Neural progenitor cell (in vitro differentiated cells): Measurements from ENCODE around the gene CAMK1D. TPM values are rescaled to one million over a fixed set of nuclear protein-coding genes. Genes with fewer than 3 reads are reported as not detected.
A peak's percentile ranks its signal among the peaks of the same experiment; 100 is the strongest.

ENCODE experiments used
- DNase-seq: peaks from one replicate; pipeline ENCODE4 v3.0.0-alpha.2; 2016; ENCODE audit warnings: low spot score
- H2AFZ ChIP-seq: fragments of 200-600 bp; sonication (generic); replicated peaks from 2 replicates; pipeline ENCODE4 v1.6.1; 2016; ENCODE audit warnings: antibody characterized with exemption
- H3F3A ChIP-seq: fragments of 200-600 bp; sonication (generic); 2 replicates; pipeline ENCODE4 v1.6.1; 2016; ENCODE audit warnings: antibody characterized with exemption, low read depth
- H3K27ac ChIP-seq: fragments of 200-600 bp; sonication (generic); 2 replicates; pipeline ENCODE4 v1.5.1; 2016; ENCODE audit warnings: mild to moderate bottlenecking
- H3K27me3 ChIP-seq: fragments of 200-600 bp; sonication (generic); 2 replicates; pipeline ENCODE4 v1.6.1; 2016; ENCODE audit warnings: mild to moderate bottlenecking, moderate library complexity
- H3K36me3 ChIP-seq: fragments of 200-600 bp; sonication (generic); 2 replicates; pipeline ENCODE4 v1.5.1; 2016
- H3K4me1 ChIP-seq: fragments of 200-600 bp; sonication (generic); 2 replicates; pipeline ENCODE4 v1.6.1; 2016; ENCODE audit warnings: mixed run types
- H3K4me2 ChIP-seq: fragments of 200-600 bp; sonication (generic); 2 replicates; pipeline ENCODE4 v1.6.1; 2016
- H3K4me3 ChIP-seq: fragments of 200-600 bp; sonication (generic); 2 replicates; pipeline ENCODE4 v1.5.1; 2016
- H3K79me2 ChIP-seq: fragments of 200-600 bp; sonication (generic); 2 replicates; pipeline ENCODE4 v1.6.1; 2016; ENCODE audit warnings: low read depth
- H3K9ac ChIP-seq: fragments of 200-600 bp; sonication (generic); 2 replicates; pipeline ENCODE4 v1.6.1; 2016
- H3K9me3 ChIP-seq: fragments of 200-600 bp; sonication (generic); 2 replicates; pipeline ENCODE4 v1.5.1; 2016; ENCODE audit warnings: low read depth
- H4K20me1 ChIP-seq: fragments of 200-600 bp; sonication (generic); 2 replicates; pipeline ENCODE4 v1.6.1; 2016; ENCODE audit warnings: low read depth
- H3K27ac Mint-ChIP-seq: 3 replicates; pipeline ENCODE4 v1.8.0; 2021; ENCODE audit warnings: mixed read lengths
- H3K27me3 Mint-ChIP-seq: 2 replicates; pipeline ENCODE4 v1.8.0; 2022; ENCODE audit warnings: low read depth, mild to moderate bottlenecking, inconsistent platforms, moderate library complexity, mixed read lengths; ENCODE audit not compliant: insufficient read depth
- H3K36me3 Mint-ChIP-seq: 3 replicates; pipeline ENCODE4 v1.8.0; 2021; ENCODE audit warnings: mixed read lengths
- H3K4me1 Mint-ChIP-seq: 3 replicates; pipeline ENCODE4 v1.8.0; 2021; ENCODE audit warnings: mixed read lengths
- H3K4me3 Mint-ChIP-seq: 3 replicates; pipeline ENCODE4 v1.8.0; 2021; ENCODE audit warnings: mild to moderate bottlenecking, moderate library complexity, mixed read lengths
- H3K9me3 Mint-ChIP-seq: 3 replicates; pipeline ENCODE4 v1.8.0; 2020; ENCODE audit warnings: mixed read lengths
- CTCF ChIP-seq: fragments of 200-600 bp; sonication (generic); IDR thresholded peaks from 2 replicates; pipeline ENCODE4 v1.5.1; 2017; ENCODE audit warnings: antibody characterized with exemption, mild to moderate bottlenecking
- EZH2 ChIP-seq: fragments of 200-600 bp; sonication (generic); IDR thresholded peaks from 2 replicates; pipeline ENCODE4 v1.6.1; 2017; ENCODE audit warnings: antibody characterized with exemption, mild to moderate bottlenecking, moderate library complexity
- EZH2phosphoT487 ChIP-seq: fragments of 200-600 bp; sonication (generic); IDR thresholded peaks from 2 replicates; pipeline ENCODE4 v1.6.1; 2017; ENCODE audit warnings: antibody characterized with exemption
- total RNA-seq: library from RNA; depleted of rRNA; stranded (reverse); fragments of >200 nt; gene quantifications from 2 replicates; pipeline ENCODE4 v1.2.3, GENCODE V29; 2015; ENCODE audit warnings: low replicate concordance

Gene CAMK1D
- total RNA-seq, 1 donor from 2014 or later: 7.6 TPM

GRCh38 chr10:12728494-12728893, 379.1 kb downstream of the CAMK1D start:
- Histone ChIP-seq H3K4me1 (peaks cover 8% of the 10 kb centered on the region), H3K4me2 (no peak overlapping the region), H3K27me3 (no peaks in the 10 kb centered on the region), H3K9me3 (no peaks in the 10 kb centered on the region), H3K36me3 (no peaks in the 10 kb centered on the region), H3K27ac (no peak overlapping the region), H2AFZ (no peak overlapping the region), H3K9ac (no peak overlapping the region), H4K20me1 (no peaks in the 10 kb centered on the region), H3F3A (no peaks in the 10 kb centered on the region), H3K79me2 (no peaks in the 10 kb centered on the region), H3K4me3 (no peak overlapping the region)
- Mint-ChIP-seq H3K4me3 (no peak overlapping the region), H3K4me1 (peaks cover 27% of the 10 kb centered on the region), H3K36me3 (no peaks in the 10 kb centered on the region), H3K9me3 (peaks cover 5% of the 10 kb centered on the region), H3K27me3 (peaks cover 2% of the 10 kb centered on the region), H3K27ac (peak overlapping the region; percentile 54)
- DNase-seq: no peak
- TF ChIP-seq CTCF: no peak
- no peak for TF ChIP-seq EZH2
- TF ChIP-seq EZH2phosphoT487: no peak

GRCh38 chr10:12729885-12730284, 380.5 kb downstream of the CAMK1D start:
- H3K27me3 Mint-ChIP-seq: peaks cover 2% of the 10 kb centered on the region
- no peaks in the 10 kb centered on the region for H3K27me3 ChIP-seq
- peaks cover 5% of the 10 kb centered on the region for H3K4me1 ChIP-seq
- H3K4me2 ChIP-seq: no peak overlapping the region
- no peak overlapping the region for H3K27ac ChIP-seq
- H3K9ac ChIP-seq: no peak overlapping the region
- DNase-seq: peak; percentile 65
- no peaks in the 10 kb centered on the region for H3K36me3 Mint-ChIP-seq
- H3F3A ChIP-seq: no peaks in the 10 kb centered on the region
- H3K4me3 Mint-ChIP-seq: no peak overlapping the region
- H3K9me3 ChIP-seq: no peaks in the 10 kb centered on the region
- H3K36me3 ChIP-seq: no peaks in the 10 kb centered on the region
- H3K4me3 ChIP-seq: no peak overlapping the region
- H3K27ac Mint-ChIP-seq: no peak overlapping the region
- H3K9me3 Mint-ChIP-seq: peaks cover 5% of the 10 kb centered on the region
- no peaks in the 10 kb centered on the region for H4K20me1 ChIP-seq
- H3K79me2 ChIP-seq: no peaks in the 10 kb centered on the region
- H3K4me1 Mint-ChIP-seq: peaks cover 25% of the 10 kb centered on the region
- H2AFZ ChIP-seq: no peak overlapping the region
- TF ChIP-seq CTCF: peak; percentile 76
- no peak for TF ChIP-seq EZH2phosphoT487
- TF ChIP-seq EZH2: no peak

GRCh38 chr10:12730809-12731519, 381.6 kb downstream of the CAMK1D start:
- H3K4me1 Mint-ChIP-seq: peaks cover 20% of the 10 kb centered on the region
- no peaks in the 10 kb centered on the region for H3K27me3 Mint-ChIP-seq
- H3K36me3 Mint-ChIP-seq: no peaks in the 10 kb centered on the region
- no peak overlapping the region for H3K27ac Mint-ChIP-seq
- no peaks in the 10 kb centered on the region for H3K79me2 ChIP-seq
- no peaks in the 10 kb centered on the region for H3K9me3 ChIP-seq
- TF ChIP-seq CTCF (no peak), EZH2phosphoT487 (no peak)
- DNase-seq: no peak
- no peak overlapping the region for H3K4me3 ChIP-seq
- H3K9me3 Mint-ChIP-seq: peaks cover 5% of the 10 kb centered on the region
- no peaks in the 10 kb centered on the region for H3F3A ChIP-seq
- H3K4me3 Mint-ChIP-seq: no peak overlapping the region
- no peak overlapping the region for H2AFZ ChIP-seq
- H4K20me1 ChIP-seq: no peaks in the 10 kb centered on the region
- H3K9ac ChIP-seq: no peak overlapping the region
- no peaks in the 10 kb centered on the region for H3K27me3 ChIP-seq
- no peak overlapping the region for H3K4me2 ChIP-seq
- H3K27ac ChIP-seq: no peak overlapping the region
- H3K4me1 ChIP-seq: no peaks in the 10 kb centered on the region
- H3K36me3 ChIP-seq: no peaks in the 10 kb centered on the region
